HG03045 (cell line): ENCODE data around the gene REX1BD.
"Not testable (repeated sequence)": the region's sequence is repeated elsewhere in the genome, so short reads cannot be mapped to it uniquely, and the experiment has no call there.

Experiments used
- ATAC-seq: cut with Tn5 transposase; IDR thresholded peaks from one replicate; pipeline ENCODE4 v1.9.1; 2021; ENCODE audit warnings: mild to moderate bottlenecking, moderate library complexity; ENCODE audit not compliant: unreplicated experiment

Gene REX1BD

DNA sequence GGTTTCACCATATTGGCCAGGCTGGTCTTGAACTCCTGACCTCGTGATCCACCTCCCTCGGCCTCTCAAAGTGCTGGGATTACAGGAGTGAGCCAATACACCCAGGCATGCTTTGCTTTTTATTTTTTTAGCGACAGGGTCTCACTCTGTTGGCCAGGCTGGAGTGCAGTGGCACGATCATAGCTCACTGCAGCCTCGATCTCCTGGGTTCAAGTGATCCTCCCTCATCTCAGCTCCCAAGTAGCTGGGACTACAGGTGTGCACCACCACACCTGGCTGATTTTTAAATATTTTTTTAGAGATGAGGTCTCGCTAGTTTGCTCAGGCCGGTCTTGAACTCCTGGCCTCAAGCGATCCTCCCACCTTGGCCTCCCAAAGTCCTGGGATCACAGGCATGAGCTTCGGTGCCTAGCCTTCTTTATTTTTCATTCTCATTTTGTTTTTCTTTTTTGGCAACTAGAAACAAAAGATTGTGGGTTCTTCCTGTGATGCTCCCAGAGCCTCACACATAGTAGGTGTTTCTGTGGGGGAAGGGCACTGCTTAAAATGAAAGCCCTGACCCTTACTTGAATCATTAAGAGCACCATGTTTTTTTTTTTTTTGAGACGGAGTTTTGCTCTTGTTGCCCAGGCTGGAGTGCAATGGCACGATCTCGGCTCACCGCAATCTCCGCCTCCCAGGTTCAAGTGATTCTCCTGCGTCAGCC is 12.2 kb downstream of the REX1BD start:
- ATAC-seq: not testable (repeated sequence)

DNA sequence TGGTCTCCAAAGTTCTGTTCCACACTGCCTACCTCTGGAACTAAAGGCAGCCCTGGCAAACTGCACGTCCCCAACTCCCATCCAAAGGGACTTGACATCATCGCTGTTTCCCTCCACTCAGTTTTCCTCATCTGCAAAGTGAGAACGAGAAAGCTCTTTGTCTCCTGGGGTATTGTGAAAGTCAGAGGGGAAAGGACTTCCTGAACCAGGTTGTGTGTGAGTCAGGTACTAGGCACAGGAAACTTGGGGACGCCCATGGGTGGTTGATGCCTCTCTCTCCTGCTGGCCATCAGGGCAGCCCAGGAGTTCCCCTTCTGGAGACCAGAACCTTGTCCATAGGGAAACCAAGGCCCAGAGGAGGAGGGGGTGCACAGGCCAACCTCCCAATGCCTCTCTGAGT is 13.3 kb downstream of the REX1BD start:
- no peak for ATAC-seq

DNA sequence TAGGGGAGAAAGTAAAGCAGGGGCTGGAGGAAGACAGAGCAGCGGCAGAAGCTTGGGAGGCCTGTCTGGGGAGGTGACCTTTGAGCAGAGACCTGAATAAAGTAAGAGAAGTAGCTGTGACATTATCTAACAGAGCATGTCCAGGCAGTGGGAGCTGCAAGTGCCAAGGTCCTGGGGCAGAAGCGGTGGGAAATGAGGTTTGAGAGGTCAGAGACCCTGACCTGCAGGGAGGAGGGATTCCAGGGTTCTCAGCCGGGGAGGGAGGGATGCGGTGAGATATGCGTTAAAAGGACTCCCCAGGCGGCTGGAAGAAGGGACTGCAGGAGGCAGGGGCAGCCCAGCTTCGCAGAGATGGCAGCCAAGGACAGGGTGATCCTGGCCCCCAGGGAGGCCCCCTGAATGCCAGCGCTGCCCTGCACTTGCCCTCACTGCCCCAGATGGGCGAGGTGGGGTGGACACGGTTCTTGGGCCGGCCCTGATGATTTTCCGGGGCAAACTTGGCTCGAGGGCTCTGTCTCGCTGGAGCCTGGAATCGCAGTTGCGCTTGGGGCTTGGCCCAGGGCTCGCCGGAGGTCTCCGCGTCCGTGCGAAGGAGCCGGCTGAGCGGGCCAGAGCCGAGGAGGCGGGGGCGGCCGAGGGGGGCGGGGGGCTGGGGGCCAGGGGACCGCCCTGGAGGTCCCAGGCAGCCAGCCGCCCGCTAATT is 14.8 kb downstream of the REX1BD start:
- ATAC-seq: no peak

DNA sequence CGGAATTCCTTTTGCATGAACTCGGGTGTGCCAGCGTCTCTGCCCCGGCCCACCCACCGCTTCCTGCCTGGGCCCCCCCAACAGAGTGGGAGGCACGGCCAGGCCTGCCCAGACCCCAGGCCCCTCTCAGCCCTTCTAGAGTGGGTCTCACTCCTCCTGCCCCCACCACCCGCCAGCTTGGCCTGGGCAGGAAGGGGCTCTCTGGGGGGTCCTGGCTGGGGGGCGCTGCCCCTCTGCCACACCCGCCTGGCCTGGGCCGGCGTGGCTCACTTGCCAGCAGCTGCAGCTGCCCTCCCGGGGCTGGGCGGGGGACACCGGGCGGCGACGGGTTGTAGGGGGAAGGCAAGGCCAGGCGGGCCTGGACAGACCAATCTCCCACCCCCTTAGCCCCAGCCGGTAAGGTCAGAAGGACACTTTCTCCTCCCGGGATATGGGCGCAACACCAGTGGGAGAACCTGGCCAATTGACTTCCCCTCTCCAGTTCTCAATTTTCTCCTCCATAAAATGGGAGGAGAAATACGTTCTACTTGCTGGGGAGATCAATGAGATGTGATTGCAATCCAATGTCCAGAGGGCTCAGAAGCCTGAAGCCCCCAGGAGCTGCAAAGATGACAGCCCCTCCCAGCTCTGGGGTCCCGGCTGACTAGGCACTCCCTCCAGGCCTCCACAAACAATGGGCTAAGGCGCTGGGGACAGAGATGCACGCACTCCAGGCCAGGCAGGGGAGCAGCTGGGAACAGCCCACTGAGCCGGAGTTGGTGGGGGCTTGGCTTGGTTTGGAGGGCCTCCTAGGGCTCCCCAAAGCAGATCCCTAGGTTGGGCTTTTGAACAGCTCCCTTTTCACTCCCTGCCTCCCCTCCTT is 15.6 kb downstream of the REX1BD start:
- no peak for ATAC-seq

DNA sequence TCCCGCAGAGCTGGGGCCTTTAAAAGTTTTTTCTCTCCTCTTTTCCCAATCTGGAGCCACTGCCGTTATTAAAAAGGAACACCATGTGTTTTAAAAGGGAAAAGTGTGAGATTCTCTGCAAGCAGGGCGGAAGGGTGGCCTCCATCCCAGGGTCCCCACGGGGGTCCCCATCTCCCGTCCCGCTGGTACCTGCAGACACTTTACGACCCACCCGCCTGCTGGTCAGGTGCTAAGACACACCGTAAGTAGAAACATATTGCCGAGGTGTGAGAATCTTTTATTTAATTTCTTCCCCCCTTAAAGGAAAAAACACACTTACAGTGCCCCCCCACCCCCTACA is 16.2 kb downstream of the REX1BD start:
- ATAC-seq: no peak

DNA sequence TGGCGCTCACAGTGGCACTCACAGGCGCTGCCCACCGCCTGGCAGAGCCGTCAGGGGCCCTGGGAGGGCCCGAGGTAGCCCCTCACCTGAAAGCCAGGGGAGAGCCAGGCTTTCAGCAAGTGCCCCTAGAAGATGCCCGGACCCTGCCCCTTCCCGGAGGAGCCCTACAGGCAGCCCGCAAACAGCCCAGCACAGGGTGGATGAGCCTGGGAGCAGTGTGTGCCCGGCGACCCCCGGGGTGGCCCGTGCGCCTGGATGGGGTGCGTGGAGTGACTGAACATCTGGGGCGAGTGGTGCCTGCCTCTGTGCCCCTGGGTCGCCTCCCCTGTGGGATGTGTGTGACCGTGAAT is 16.6 kb downstream of the REX1BD start:
- ATAC-seq: no peak

DNA sequence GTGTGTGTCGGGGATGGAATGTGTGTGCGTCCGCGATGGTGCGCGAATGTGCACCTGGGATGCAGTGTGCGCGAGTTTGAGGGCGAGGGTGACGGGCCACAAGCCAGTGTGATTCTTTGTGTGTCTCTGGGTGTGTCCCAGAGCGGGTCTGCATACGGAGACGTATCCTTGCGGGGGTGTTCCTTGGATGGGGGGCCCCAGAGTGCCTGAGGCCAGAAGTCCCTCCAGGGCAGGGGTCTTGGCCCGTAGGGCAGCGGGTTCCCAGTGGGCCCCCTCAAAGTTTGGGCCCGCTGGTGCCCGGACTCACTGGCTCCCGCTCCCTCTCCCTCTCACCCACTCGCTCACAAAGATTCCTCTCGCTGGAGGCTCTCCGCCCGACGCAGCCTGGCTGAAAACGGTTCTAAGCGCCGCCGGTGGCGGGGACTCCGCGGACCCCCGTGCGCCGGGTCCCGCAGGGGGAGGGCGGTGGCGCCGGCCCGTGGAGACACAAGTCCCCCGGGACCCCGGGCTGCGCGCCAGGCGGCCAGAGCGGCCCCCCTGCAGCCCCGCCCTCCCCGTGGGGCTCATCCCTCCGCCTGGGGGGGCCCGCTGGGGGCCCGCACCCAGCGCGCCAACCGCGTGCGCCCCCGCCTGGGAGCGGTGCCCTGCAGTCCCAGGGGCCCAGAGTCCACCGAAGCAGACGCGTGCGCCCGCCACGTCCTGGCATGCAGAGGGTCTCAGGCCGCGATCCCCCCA is 17.1 kb downstream of the REX1BD start:
- ATAC-seq: no peak

DNA sequence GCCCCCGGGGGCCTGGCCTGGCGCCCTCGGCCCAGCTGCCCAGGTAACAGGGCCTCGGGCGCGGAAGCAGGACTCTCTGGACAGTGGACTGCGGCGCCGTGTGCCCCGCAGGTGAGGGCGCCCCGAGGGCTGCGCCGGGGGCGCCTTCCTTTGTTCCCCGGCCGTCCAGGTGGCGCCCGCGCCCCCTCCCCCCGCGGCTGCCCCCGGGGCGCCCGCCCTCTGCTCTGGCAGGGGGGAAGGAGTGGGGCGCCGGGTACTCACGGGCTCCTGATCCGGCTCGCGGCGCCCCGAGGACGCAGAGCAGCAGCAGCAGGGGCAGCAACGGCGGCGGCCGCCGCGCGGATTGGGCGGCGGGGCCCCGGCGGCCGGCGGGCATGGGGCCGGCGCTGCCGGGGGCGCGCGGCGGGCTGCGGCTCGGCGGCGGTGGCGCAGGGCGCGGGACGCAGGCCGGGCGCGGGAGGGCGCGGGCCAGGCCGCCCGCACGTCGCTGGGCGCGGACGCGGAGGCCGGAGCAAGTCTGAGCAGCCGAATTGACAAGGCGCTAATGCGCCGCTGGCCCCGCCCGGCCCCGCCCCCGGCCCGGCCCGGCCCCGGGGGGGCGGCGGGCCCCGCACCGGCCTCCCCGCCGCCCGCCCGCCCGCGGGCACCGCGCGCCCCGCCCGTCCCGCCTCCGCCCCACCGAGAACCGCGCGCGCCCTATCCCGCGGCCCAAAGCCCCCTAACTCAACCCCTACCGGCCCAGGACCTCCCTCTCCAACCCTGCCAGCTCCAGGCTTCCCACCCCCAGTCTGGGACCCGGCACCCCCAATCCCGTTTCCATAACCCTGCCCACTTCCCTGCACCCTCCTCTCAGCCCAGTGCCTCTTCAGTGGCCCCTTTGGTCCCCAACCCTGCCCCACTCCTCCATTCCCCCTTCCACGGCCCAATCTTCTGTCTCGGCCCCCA is 18.0 kb downstream of the REX1BD start, which contains the start of gene CRLF1:
TSS of gene CRLF1 (minus strand) at position 519 of the 945 bp plus-strand sequence. CDS start at position 376, 143 bp downstream.
- no peak for ATAC-seq

DNA sequence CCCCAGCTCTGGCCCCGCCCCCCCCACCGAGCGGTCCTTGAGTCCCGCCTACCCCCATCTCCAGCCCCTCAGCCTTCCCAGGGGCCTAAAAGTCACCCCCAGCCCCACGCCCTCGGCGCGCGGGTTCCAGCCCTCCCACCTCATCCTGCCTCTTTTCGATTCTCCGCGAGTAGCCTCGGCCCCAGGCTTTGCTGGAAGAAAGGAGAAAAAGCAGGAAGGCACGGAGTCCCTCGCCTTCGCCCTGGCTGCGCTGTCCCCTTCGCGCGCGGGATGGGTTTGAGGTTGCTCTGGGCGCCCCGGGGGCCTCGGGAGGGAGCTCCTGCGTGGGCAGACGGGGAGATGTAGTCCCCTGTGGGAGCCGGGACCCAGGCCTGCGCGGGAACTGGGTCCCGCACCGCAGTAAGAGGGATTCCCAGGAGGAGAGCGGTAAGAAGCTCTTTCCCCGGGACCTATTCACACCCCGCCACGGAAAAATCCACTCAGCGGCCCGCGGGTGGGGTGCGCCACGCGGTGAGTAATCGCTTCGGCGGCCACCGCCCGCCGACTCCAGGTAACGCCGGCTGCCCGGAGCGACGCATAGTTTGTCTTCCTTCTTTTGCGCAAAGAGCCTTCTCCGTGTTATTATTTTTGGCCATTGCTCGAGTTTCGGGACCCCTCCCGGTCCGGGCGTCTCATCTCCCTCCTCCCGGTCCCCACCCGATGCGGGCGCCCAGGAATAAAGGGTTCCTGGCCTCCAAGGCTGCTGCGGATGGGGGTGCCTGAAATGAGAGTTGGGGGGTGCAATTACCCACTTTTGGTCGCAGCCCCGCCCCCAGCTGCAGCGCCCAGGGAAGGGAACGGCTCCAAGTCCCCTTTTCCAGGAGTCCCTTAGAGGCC is 18.9 kb downstream of the REX1BD start:
- no peak for ATAC-seq

DNA sequence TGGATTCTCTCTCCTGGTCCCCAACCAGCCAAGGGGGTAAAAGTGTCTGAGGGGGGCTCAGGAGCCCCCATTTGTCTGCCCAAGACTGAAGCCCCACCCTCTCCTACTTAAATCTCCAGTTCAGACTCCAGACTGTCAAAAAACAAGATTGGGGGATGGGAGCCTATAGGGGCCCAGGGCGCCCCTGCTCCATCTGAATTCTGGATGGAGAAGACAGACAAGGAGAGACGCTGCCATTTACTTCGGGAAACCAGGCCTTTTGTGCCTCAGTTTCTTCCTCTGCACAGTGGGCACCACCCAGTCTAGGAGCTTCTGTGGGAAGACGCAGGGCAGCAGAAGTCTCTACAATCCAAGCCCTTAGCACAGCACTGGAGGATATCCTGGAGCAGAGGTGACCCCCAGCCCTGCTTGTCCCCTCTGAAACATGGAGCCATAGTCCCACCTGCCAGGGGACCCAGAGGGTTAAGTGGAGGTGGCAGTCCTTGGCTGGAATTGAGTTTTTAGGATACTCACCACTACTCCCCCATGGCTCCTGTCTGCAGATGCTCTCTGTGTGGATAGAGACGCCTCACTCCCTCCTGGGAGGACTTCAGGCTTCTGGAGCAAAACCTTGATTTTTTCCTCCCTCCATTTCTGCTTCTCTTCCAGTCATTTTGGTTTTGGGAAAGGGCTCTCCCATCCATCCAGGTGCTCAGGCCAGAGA is 19.7 kb downstream of the REX1BD start:
- ATAC-seq: no peak

DNA sequence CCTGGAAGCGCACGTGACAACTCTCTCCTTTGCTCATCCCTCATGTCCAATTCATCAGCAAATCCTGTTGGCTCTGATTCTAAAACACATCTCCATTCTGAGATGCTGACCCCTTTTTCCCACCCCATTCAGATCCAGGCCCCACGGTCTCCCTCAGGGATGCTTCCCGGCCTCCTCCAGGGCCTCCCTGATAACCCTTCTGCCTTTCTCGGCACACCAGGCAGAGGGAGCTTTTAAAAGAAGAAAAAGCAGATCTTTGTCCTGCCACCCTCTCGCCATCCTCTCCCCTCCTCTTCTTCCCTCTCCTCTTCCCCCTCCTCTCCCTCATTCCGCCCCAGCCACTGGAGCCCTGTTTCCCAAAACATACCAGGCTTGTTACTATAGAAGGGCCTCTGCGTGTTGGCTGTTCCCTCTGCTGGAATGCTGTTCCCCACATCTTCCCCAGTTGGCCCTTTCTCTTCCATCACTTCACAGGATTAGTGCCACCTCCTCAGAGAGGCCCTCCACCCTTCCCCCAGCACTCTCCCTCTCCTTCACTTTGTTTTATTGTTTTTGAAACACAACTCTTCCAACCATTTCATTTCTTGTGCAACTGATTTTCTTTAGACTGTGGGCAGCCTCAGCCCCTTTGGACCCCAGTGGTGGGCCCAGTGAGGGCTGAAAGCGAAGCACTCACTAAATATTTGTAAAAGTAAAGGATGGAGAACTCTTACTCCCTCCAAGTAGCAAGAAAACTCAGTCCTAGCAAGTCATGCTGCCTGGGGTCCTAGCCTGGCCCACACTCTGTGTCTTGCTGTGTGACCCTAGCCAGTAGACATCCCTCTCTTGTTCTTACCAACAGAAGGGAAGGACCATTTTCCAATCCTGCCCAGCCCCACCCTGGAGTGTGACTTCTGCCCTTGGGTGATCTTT is 20.5 kb downstream of the REX1BD start:
- no peak for ATAC-seq

DNA sequence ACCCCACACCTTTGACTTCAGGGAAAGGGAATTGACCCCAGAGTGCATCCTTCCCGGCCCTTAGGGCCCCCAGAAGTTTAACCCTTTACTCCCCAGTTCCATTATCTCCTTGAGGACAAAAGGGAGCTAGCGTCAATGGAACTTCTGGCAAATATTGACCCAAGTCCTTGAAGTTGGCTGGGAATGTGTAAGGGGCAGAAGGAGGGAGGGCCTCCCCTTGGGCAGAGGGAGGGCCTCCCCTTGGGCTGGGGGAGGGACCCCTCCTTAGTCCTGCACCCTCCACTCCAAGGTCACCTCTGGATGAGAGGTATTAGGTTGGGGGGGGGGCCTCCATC is 21.1 kb downstream of the REX1BD start:
- ATAC-seq: no peak

DNA sequence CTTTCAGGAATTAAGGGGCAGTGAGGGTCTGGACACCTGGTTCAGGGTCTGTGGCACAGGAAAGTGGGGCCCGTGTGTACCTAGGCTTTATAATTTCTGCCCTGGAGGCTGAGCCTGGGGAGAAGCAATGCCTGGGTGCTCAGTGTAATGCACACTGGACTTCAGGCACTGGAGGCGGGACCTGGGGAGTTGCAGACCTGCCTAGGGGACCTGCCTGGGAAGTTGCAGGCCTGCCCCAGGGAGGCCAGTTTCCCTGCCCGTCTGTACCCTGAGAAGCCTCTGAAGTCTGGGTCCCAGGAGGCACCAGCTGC is 21.6 kb downstream of the REX1BD start:
- no peak for ATAC-seq

DNA sequence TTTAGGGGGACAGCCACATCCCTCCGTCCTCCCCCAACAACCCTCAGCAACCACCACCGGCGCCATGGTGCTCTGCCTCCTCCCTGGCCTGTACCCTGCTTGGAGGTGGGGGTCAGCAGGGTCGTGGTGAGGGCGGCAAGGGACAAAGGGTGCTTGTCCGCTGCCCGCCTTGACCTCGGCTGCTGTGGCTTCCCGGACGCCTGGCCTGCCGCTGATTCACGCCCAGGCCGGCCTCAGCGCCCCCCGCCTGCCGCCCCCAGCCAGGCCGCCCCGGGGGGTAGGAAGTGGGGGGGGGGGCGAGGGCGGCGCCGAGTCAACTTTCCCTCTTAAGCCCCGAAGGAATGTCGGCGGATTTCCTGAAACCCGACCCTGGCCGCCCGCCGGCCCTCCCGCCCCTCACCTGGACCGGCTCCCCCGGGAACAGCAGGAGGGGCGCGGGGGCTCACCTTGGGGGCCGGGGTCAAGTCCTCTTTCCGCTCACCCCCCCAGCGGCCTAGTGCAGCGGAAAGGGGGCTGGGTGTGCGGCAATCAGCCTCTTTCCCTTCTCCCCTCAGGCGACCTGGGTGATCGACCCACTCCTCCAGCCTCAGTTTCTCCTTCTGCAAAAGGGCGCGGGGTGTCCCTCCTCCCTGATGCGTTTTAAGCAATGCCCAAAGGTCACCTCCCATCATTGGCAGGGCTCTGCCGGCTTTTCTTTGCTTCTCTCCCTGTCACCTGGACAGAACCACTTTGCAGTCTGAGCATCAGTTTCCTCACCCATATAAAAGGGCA is 22.1 kb downstream of the REX1BD start:
- ATAC-seq: no peak

DNA sequence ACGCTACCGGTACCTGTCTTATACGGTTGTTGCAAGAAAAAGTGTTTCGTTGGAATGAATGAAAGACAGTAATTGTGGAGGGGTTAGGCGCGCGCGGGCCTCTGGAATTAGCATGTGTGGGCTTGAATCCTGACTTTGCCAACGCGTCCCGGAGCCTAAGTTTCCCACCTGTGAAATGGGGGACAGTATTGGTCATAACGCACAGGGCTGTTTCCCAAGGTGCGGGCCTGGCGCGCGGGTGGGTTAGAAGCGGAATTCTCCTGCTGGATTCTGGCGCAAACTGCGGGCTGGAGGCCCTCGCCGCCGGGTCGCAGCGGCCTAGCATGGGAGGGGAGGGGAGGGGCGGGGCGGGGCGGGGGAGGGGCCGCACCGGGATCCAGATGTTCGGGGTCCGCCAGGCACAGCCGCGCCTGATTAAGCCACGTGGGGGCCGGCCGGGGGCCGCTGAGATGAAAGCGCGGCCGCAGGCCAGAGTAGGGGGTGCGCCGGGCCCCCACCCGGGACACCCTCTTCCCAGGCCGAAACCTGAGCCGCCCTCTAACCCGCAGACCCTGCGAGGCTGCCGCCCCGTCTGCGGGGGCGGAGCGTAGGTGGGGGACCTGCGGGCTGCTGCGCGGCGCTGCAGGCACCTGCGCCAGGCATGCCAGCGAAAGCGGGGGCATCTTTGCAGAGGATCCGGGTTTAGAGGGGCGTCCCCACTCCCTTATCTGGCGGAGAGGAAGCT is 22.9 kb downstream of the REX1BD start:
- ATAC-seq: no peak

DNA sequence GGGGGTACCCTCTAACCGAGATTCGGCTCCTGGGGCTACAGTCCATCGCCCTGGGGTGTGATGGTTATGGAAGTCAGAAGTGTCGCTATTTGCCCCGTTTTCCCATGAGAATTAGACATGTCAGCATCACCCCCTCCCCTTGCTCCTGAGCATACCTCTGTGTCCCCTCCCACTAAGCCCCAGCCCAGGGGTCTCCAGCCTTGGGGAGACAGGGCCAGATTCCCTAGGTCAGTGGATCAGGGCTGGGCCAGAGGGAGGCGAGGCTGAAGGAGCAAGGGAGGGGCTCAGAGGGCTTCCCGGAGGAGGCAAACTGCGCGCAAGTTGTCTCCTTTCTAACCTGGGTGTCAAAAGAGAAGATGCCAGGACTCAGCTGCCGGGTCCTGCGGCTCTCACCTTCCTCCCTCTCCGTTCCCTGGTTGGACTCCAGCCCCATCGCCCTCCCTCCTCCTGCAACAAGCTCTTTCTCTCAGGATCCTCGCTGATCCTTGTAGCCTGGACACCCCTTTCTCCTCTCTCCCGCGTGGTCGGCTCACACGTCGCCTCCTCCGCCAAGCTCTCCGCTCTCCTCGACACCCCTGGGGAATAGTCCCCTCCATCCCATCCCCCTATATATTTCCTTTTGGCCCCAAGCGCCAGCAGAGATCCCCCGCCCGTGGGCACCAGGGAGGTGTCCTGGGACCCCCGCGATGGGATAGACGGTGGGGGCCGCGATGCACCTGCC is 23.6 kb downstream of the REX1BD start:
- no peak for ATAC-seq
